Activated T-helper 1 cell treated with Interleukin-2 at 50 U/mL for 16 hours (primary cell): ENCODE measurements around the gene ZDHHC24.

Experiments
- DNase-seq: peaks from one replicate; pipeline ENCODE4 v3.0.0-alpha.2; 2020; ENCODE audit warnings: low read depth

The ZDHHC24 gene

GRCh38 chr11:66472054-66472453 lies 73.8 kb downstream of the ZDHHC24 start:
- no peak for DNase-seq

GRCh38 chr11:66471142-66471541 lies 74.7 kb downstream of the ZDHHC24 start:
- DNase-seq = no peak
